GM12878 (cell line): ENCODE measurements around the gene LMBRD1. TPM values are rescaled to one million over a fixed set of nuclear protein-coding genes. Genes with fewer than 3 reads are reported as not detected.

Experiments
- ATAC-seq: fragments of 200-7000 bp; cut with Tn5 transposase; 3 replicates; pipeline ENCODE4 v1.9.1; 2020; ENCODE audit warnings: mild to moderate bottlenecking, moderate library complexity
- BruUV-seq: library from RNA; stranded (reverse); fragments of 400-500 nt; replicated peaks from 2 replicates; lab custom pipeline; 2021; lab: Mats Ljungman, UMichigan
- CTCF ChIA-PET: fragments of 300-600 bp; sonication (Branson Sonifier 250); formaldehyde crosslinking; extraction: SDS; loops from one replicate; lab custom pipeline; 2021; ENCODE audit warnings: inconsistent platforms; lab: Yijun Ruan, JAX
- POLR2A ChIA-PET: fragments of 350-600 bp; formaldehyde crosslinking; extraction: SDS; loops from one replicate; lab custom pipeline; 2021; ENCODE audit warnings: inconsistent platforms; lab: Charles Lee
- RAD21 ChIA-PET: fragments of 300-600 bp; sonication (Branson Sonifier 250); formaldehyde crosslinking; loops from one replicate; lab custom pipeline; 2023; ENCODE audit warnings: antibody characterized with exemption; ENCODE audit not compliant: unreplicated experiment; lab: Charles Lee
- SMC1A ChIA-PET: fragments of 300-600 bp; sonication (Branson Sonifier 250); formaldehyde crosslinking; loops from one replicate; lab custom pipeline; 2023; ENCODE audit not compliant: unreplicated experiment, uncharacterized antibody; lab: Charles Lee
- DNase-seq: peaks from one replicate; pipeline ENCODE4 v3.0.0-alpha.2; 2011; ENCODE audit warnings: low read depth, low spot score
- FAIRE-seq: peaks from 3 replicates; lab custom pipeline; 2011; peaks lifted over from hg19 to GRCh38; lab: Jason Lieb, UNC
- H2AFZ ChIP-seq: 2 replicates; pipeline ENCODE4 v1.6.0; 2011; ENCODE audit warnings: low read depth, low read length, control low read depth; ENCODE audit not compliant: control insufficient read depth
- H3K27ac ChIP-seq: 2 replicates; pipeline ENCODE4 v1.5.1; 2011; ENCODE audit warnings: control low read depth; ENCODE audit not compliant: control insufficient read depth, insufficient read depth
- H3K27me3 ChIP-seq, 2 experiments: replicated peaks in 1 of 2; 2 replicates each; pipeline versions ENCODE4 v1.6.0 to v1.6.1; 2011; ENCODE audit warnings: low read length in 1 of 2; ENCODE audit not compliant: control insufficient read depth in 2 of 2, insufficient read depth in 2 of 2
- H3K36me3 ChIP-seq, 2 experiments: 2 replicates each; pipeline ENCODE4 v1.5.1; 2011; ENCODE audit warnings: low read length in 1 of 2; ENCODE audit not compliant: control insufficient read depth in 2 of 2, insufficient read depth in 2 of 2
- H3K4me1 ChIP-seq: 2 replicates; pipeline ENCODE4 v1.6.1; 2011; ENCODE audit warnings: mild to moderate bottlenecking, low read length, moderate library complexity, mixed read lengths; ENCODE audit not compliant: control insufficient read depth, insufficient read depth
- H3K4me2 ChIP-seq: 2 replicates; pipeline ENCODE4 v1.6.0; 2011; ENCODE audit warnings: control low read depth; ENCODE audit not compliant: control insufficient read depth, insufficient read depth
- H3K4me3 ChIP-seq: fragments of 200-600 bp; sonication (generic); 2 replicates; pipeline ENCODE4 v1.5.1; 2016
- H3K79me2 ChIP-seq: 2 replicates; pipeline ENCODE4 v1.6.0; 2011; ENCODE audit warnings: low read length; ENCODE audit not compliant: control insufficient read depth, insufficient read depth
- H3K9ac ChIP-seq: 2 replicates; pipeline ENCODE4 v1.8.0; 2011; ENCODE audit warnings: low read length, control low read depth, mixed read lengths; ENCODE audit not compliant: control insufficient read depth, insufficient read depth
- H3K9me3 ChIP-seq: replicated peaks from 3 replicates; pipeline ENCODE4 v1.5.1; 2011; ENCODE audit warnings: mild to moderate bottlenecking, low read length; ENCODE audit not compliant: control insufficient read depth, insufficient read depth
- H4K20me1 ChIP-seq: 2 replicates; pipeline ENCODE4 v1.6.0; 2011; ENCODE audit not compliant: control insufficient read depth, insufficient read depth
- BHLHE40 ChIP-seq, 2 experiments: fragments of 450-650 bp in 1 of 2; IDR thresholded peaks; 2 replicates each; pipeline ENCODE4 v1.6.1; 2011 to 2017; ENCODE audit warnings: low read depth in 2 of 2, borderline replicate concordance in 1 of 2, improper control_type of control experiment in 1 of 2, low read length in 1 of 2, mild to moderate bottlenecking in 1 of 2
- JUNB ChIP-seq: IDR thresholded peaks from 2 replicates; pipeline ENCODE4 v1.6.1; 2016; ENCODE audit warnings: antibody characterized with exemption, mild to moderate bottlenecking
- MEF2B ChIP-seq: fragments of 450-650 bp; IDR thresholded peaks from 2 replicates; pipeline ENCODE4 v1.6.1; 2018; ENCODE audit warnings: mild to moderate bottlenecking, moderate library complexity; ENCODE audit not compliant: partially characterized antibody, poor library complexity, severe bottlenecking
- RFX5 ChIP-seq: IDR thresholded peaks from 2 replicates; pipeline ENCODE4 v1.6.1; 2011; ENCODE audit warnings: low read depth, low read length, improper control_type of control experiment
- RUNX3 ChIP-seq: IDR thresholded peaks from 2 replicates; pipeline ENCODE4 v1.6.1; 2012; ENCODE audit warnings: low read length, inconsistent platforms
- SMARCA5 ChIP-seq: fragments of 450-650 bp; IDR thresholded peaks from 2 replicates; pipeline ENCODE4 v1.6.1; 2017; ENCODE audit warnings: mild to moderate bottlenecking
- SUPT20H ChIP-seq: IDR thresholded peaks from 2 replicates; pipeline ENCODE4 v1.6.1; 2011; ENCODE audit warnings: low read depth, mild to moderate bottlenecking, low read length, moderate library complexity, borderline replicate concordance; ENCODE audit not compliant: control insufficient read depth
- ZBED1 ChIP-seq: IDR thresholded peaks from 2 replicates; pipeline ENCODE4 v1.6.1; 2016; ENCODE audit warnings: borderline replicate concordance
- ZNF207 ChIP-seq: fragments of 450-650 bp; IDR thresholded peaks from 2 replicates; pipeline ENCODE4 v1.6.1; 2014; ENCODE audit warnings: antibody characterized with exemption, mild to moderate bottlenecking, borderline replicate concordance
- ZNF217 ChIP-seq: fragments of 450-650 bp; IDR thresholded peaks from 2 replicates; pipeline ENCODE4 v1.6.1; 2017; ENCODE audit warnings: antibody characterized with exemption, mild to moderate bottlenecking
- WGBS: methylation state at CpG from one replicate; pipeline ENCODE4 v1.1.6; 2016; ENCODE audit warnings: low lambda C conversion rate; ENCODE audit not compliant: insufficient replicate concordance, insufficient coverage; ENCODE audit errors: missing lambda C conversion rate; 5-methylcytosine and 5-hydroxymethylcytosine counted together
- in situ Hi-C: fragments of 300-500 bp; cut with MboI; formaldehyde crosslinking; loops from 9 replicates; pipeline ENCODE4 v1.14.3; 2018; ENCODE audit warnings: mixed read lengths
- intact Hi-C: fragments of 100-400 bp; cut with micrococcal nuclease; formaldehyde crosslinking; loops from one replicate; pipeline ENCODE4 v1.14.2; 2022; ENCODE audit not compliant: unreplicated experiment
- polyA plus RNA-seq, 11 experiments: library from polyadenylated mRNA; depleted of rRNA in 4 of 11; unstranded in 6 of 11; stranded (reverse) in 5 of 11; fragments of >200 nt; fragmentation: Nextera tagmentation in 4 of 11; fragmentation: Illumina TruSeq in 1 of 11; extraction: Ambion mirVana in 4 of 11; extraction: Trizol in 1 of 11; gene quantifications; 1 replicate in 1 of 11; 2 replicates in 10 of 11; pipeline versions ENCODE4 v1.2.1 to v1.2.3, GENCODE V29; 2011 to 2016; ENCODE audit warnings: inconsistent platforms in 2 of 11, missing spikeins in 2 of 11, low read depth in 1 of 11
- total RNA-seq, 4 experiments: library from RNA; depleted of rRNA in 3 of 4; stranded (reverse); fragments of >200 nt in 3 of 4; fragmentation: Illumina TruSeq in 1 of 4; extraction: Trizol in 1 of 4; gene quantifications; 2 replicates each; pipeline versions ENCODE4 v1.2.1 to v1.2.3, GENCODE V29; 2013 to 2021
- TF ChIP-seq, protein P1 (sequence below): fragments of 450-650 bp; IDR thresholded peaks from 2 replicates; pipeline ENCODE4 v1.6.1; 2016; ENCODE audit warnings: mild to moderate bottlenecking
- TF ChIP-seq, protein P2 (sequence below): fragments of 450-650 bp; IDR thresholded peaks from 2 replicates; pipeline ENCODE4 v1.6.1; 2017; ENCODE audit warnings: mild to moderate bottlenecking, low read depth, inconsistent platforms; ENCODE audit not compliant: poor library complexity, severe bottlenecking

The LMBRD1 gene
- total and polyA plus RNA-seq, 10 of the 15 experiments (the other 5 are each of a cell fraction or from before 2014, with no cell fraction given): 20.0 to 82.1 (median 27.2) TPM

DNA sequence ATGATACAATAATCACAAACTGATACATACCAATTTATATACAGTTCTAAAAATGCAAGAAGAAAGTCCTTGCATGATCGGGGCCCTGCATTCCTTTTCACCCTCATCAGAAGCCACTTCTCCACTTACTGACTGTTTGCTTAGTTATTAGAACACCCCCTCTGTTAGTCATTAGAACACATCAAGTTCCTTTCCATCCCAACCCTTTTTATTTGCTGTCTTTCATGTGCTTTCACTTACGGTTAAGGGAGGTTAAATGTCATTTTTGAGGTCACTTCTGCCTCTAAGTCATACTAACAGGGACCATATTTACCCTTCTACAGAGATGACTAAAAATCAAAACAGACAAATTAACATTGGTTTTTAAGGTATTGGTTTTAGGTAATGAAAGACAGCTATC is 149.1 kb downstream of the LMBRD1 start:
- H3K9ac ChIP-seq: no peak overlapping the region
- no peaks in the 10 kb centered on the region for H3K4me1 ChIP-seq
- ATAC-seq (peak; percentile 42), DNase-seq (no peak), FAIRE-seq (no peak)
- H3K4me2 ChIP-seq: no peak overlapping the region
- H2AFZ ChIP-seq: no peak overlapping the region
- in situ Hi-C loops: no loop called here
- TF ChIP-seq ZBED1 (no peak), ZNF217 (no peak), RFX5 (no peak), JUNB (no peak), RUNX3 (peak; percentile 46; the same call in 1 of the 2 replicates)
- TF ChIP-seq, protein P1, sequence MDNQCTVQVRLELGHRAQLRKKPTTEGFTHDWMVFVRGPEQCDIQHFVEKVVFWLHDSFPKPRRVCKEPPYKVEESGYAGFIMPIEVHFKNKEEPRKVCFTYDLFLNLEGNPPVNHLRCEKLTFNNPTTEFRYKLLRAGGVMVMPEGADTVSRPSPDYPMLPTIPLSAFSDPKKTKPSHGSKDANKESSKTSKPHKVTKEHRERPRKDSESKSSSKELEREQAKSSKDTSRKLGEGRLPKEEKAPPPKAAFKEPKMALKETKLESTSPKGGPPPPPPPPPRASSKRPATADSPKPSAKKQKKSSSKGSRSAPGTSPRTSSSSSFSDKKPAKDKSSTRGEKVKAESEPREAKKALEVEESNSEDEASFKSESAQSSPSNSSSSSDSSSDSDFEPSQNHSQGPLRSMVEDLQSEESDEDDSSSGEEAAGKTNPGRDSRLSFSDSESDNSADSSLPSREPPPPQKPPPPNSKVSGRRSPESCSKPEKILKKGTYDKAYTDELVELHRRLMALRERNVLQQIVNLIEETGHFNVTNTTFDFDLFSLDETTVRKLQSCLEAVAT: no peak
- no peaks in the 10 kb centered on the region for H3K27me3 ChIP-seq
- no peak overlapping the region for H3K4me3 ChIP-seq
- no TSS peak for BruUV-seq
- ChIA-PET CTCF (no interaction called here), POLR2A (no interaction called here), RAD21 (no interaction called here), SMC1A (interaction anchor here (0.9 kb wide), 1 partner anchor 38 kb away, joined by 3 read pairs; no protein-coding TSS in a partner anchor)
- no peaks in the 10 kb centered on the region for H3K36me3 ChIP-seq
- no peak overlapping the region for H3K27ac ChIP-seq
- intact Hi-C loops: no loop called here
- no peaks in the 10 kb centered on the region for H3K9me3 ChIP-seq
- no peaks in the 10 kb centered on the region for H3K79me2 ChIP-seq
- no peaks in the 10 kb centered on the region for H4K20me1 ChIP-seq
- 40% methylated on average over 2 of the region's 2 CpGs for WGBS

DNA sequence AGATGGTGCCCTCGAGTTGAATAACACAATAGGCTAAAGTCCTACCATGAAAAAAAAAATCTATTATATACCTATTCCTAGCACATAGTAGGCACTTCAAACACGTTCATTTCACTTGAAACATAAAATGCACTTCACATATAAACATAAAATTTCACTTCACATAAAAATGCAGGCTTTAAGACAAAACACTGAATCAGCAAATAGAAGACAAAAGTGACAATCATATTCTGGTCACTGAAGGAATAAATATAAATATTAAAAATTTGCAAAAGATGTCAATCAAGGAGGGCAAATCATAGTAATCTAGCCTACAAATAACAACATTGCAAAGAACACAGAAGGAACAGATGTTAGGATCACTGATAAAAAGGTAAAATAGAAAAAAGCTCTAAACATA is 153.1 kb downstream of the LMBRD1 start:
- WGBS: 2% methylated on average over 2 of the region's 2 CpGs
- SMC1A ChIA-PET: no interaction called here
- BruUV-seq: no TSS peak
- no peak overlapping the region for H3K4me2 ChIP-seq
- H3K79me2 ChIP-seq: no peaks in the 10 kb centered on the region
- FAIRE-seq (no peak), DNase-seq (no peak)
- no peaks in the 10 kb centered on the region for H3K36me3 ChIP-seq
- H2AFZ ChIP-seq: no peak overlapping the region
- no peak overlapping the region for H3K9ac ChIP-seq
- H3K27me3 ChIP-seq: no peaks in the 10 kb centered on the region; a peak in 1 of 4 replicates
- H3K4me3 ChIP-seq: no peak overlapping the region
- TF ChIP-seq BHLHE40 (IDR thresholded peaks at IDR 0.05; ENCODE audit: borderline replicate concordance in 1 of 2, low read depth in 2 of 2, low read length in 1 of 2) (no peak), MEF2B (no peak), SMARCA5 (no peak), SUPT20H (no peak), ZNF207 (no peak)
- TF ChIP-seq, protein P2, sequence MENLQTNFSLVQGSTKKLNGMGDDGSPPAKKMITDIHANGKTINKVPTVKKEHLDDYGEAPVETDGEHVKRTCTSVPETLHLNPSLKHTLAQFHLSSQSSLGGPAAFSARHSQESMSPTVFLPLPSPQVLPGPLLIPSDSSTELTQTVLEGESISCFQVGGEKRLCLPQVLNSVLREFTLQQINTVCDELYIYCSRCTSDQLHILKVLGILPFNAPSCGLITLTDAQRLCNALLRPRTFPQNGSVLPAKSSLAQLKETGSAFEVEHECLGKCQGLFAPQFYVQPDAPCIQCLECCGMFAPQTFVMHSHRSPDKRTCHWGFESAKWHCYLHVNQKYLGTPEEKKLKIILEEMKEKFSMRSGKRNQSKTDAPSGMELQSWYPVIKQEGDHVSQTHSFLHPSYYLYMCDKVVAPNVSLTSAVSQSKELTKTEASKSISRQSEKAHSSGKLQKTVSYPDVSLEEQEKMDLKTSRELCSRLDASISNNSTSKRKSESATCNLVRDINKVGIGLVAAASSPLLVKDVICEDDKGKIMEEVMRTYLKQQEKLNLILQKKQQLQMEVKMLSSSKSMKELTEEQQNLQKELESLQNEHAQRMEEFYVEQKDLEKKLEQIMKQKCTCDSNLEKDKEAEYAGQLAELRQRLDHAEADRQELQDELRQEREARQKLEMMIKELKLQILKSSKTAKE: no peak
- TF ChIP-seq, all 136 proteins: peak for 0
- ChIA-PET POLR2A (no interaction called here), CTCF (no interaction called here), RAD21 (no interaction called here)
- no peak for ATAC-seq
- in situ Hi-C loops: no loop called here
- H3K27ac ChIP-seq: no peak overlapping the region
- intact Hi-C loops: no loop called here
- H4K20me1 ChIP-seq: no peaks in the 10 kb centered on the region
- H3K4me1 ChIP-seq: no peaks in the 10 kb centered on the region
- H3K9me3 ChIP-seq: no peaks in the 10 kb centered on the region
